Measurements from ENCODE around the gene CLTCL1. TPM values are rescaled to one million over a fixed set of nuclear protein-coding genes. Genes with fewer than 3 reads are reported as not detected.

CLTCL1 gene
- total and polyA plus RNA-seq, 4 donors: 12.3 to 20.9 (median 15.7) TPM

DNA sequence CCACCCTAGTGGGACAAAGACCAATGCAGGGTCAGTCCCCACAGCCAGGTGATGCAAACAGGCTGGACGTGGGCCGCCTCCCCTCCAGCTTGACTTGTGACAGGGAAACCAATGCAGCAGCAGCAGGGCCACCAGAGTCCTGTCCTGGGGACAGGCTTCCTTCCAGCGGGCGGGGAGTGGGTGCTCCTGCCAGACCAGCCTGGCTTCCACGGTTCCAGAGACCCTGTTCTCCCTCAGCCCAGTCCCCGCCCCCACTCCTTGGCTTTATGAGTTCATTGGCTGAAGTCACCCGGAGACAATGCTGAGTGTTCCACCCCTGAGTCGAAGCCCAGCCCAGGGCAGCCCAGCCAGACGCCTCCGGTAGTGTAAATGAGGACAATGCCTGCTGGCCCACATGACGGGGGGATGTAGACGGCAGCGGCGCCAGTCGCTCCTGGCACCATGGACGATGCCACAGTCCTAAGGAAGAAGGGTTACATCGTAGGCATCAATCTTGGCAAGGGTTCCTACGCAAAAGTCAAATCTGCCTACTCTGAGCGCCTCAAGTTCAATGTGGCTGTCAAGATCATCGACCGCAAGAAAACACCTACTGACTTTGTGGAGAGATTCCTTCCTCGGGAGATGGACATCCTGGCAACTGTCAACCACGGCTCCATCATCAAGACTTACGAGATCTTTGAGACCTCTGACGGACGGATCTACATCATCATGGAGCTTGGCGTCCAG is 160.4 kb downstream of the CLTCL1 start, which contains the start of gene TSSK2:
Gene TSSK2 (plus strand): TSS at position 350 of the 726 bp plus-strand sequence. CDS start 92 bp downstream, at position 442.
- WGBS (ENCODE audit: insufficient coverage): 79% methylated on average over 27 of the region's 27 CpGs
- H3K4me1 ChIP-seq (ENCODE audit: control insufficient read depth, insufficient read depth, low read length): no peaks in the 10 kb centered on the region

DNA sequence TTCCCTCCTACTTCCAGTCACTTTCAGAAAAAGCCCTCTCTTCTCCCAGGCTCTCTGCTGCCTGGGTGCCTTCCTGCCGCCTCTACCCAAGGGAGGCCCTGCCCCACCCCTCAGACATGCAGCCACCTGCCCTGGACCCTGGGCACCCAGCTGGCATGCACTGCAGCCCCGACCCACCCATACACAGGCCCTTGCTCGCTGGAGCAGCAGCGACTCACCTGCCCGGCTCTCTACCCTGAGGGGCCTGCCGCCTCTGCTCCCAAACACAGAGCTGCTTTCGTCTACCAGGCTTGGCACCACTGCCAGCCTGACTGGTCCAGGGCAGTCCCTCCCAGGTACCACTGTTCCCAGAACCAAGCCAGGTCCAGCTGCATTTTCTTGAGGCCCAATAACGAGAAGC is 161.6 kb downstream of the CLTCL1 start:
- no peak for DNase-seq (ENCODE audit: low read depth in 4 of 6, low spot score in 6 of 6)
- Histone ChIP-seq H3K27me3 (ENCODE audit: control insufficient read depth, insufficient read depth, low read length) (no peaks in the 10 kb centered on the region), H3K4me3 (ENCODE audit: low read depth, low read length) (no peak overlapping the region), H3K36me3 (ENCODE audit: control insufficient read depth, insufficient read depth, low read length) (peaks cover 45% of the 10 kb centered on the region), H3K27ac (ENCODE audit: low read depth, low read length) (no peak overlapping the region), H3K9me3 (ENCODE audit: control insufficient read depth, insufficient read depth, low read length) (no peaks in the 10 kb centered on the region), H3K4me1 (ENCODE audit: control insufficient read depth, insufficient read depth, low read length) (no peaks in the 10 kb centered on the region)
- WGBS (ENCODE audit: insufficient coverage): 82% methylated on average over 8 of the region's 8 CpGs

More for the DNA sequence above, 160.4 kb downstream of the CLTCL1 start, which contains the start of gene TSSK2:
- H3K27me3 ChIP-seq (ENCODE audit: control insufficient read depth, insufficient read depth, low read length): no peaks in the 10 kb centered on the region
- H3K9me3 ChIP-seq (ENCODE audit: control insufficient read depth, insufficient read depth, low read length): no peaks in the 10 kb centered on the region
- no peak for DNase-seq (ENCODE audit: low read depth in 4 of 6, low spot score in 6 of 6)
- no peak within 1 kb of the TSS for H3K4me3 ChIP-seq (ENCODE audit: low read depth, low read length)
- no peak within 1 kb of the TSS for H3K27ac ChIP-seq (ENCODE audit: low read depth, low read length)
- peaks cover 54% of the 10 kb centered on the region for H3K36me3 ChIP-seq (ENCODE audit: control insufficient read depth, insufficient read depth, low read length)

Small RNAs within 50 kb of the gene (small RNA-seq; reads per million reads assigned to genes)
- not detected for gene AC000081.1 (ENCODE audit: low replicate concordance)
- gene RF00398 (ENCODE audit: low replicate concordance): not detected

Other genes with a start within 250 kb of the CLTCL1 start
- 10 to 100 TPM; 61.5 to 66.6 TPM for gene DGCR2, start 169.3 kb downstream of the CLTCL1 start, total RNA-seq
- 100 to 1,000 TPM; 123 TPM for gene DGCR2, start 169.3 kb downstream of the CLTCL1 start, polyA plus RNA-seq (ENCODE audit: insufficient read length in 2 of 2)
- gene TSSK2, start 160.4 kb downstream of the CLTCL1 start, total RNA-seq: not detected
- gene TSSK2, start 160.4 kb downstream of the CLTCL1 start, polyA plus RNA-seq (ENCODE audit: insufficient read length in 2 of 2): not detected
- 10 to 100 TPM in 1 of 2 donors, 1 to 10 TPM in 1; 5.7 to 17.2 TPM for gene ESS2, start 147.1 kb downstream of the CLTCL1 start, total RNA-seq
- 10 to 100 TPM; 23.5 to 25.5 TPM for gene ESS2, start 147.1 kb downstream of the CLTCL1 start, polyA plus RNA-seq (ENCODE audit: insufficient read length in 2 of 2)
- gene GSC2, start 141.4 kb downstream of the CLTCL1 start, total RNA-seq: not detected
- gene GSC2, start 141.4 kb downstream of the CLTCL1 start, polyA plus RNA-seq (ENCODE audit: insufficient read length in 2 of 2): not detected
- gene SLC25A1, start 113.0 kb downstream of the CLTCL1 start, total RNA-seq: 10 to 100 TPM; 31.4 to 60.5 TPM
- gene SLC25A1, start 113.0 kb downstream of the CLTCL1 start, polyA plus RNA-seq (ENCODE audit: insufficient read length in 2 of 2): 100 to 1,000 TPM; 105 to 107 TPM
- 10 to 100 TPM; 18.6 to 19.7 TPM for gene HIRA, start 140.0 kb upstream of the CLTCL1 start, total RNA-seq
- 10 to 100 TPM; 48.0 to 50.5 TPM for gene HIRA, start 140.0 kb upstream of the CLTCL1 start, polyA plus RNA-seq (ENCODE audit: insufficient read length in 2 of 2)
- 10 to 100 TPM; 20.2 to 53.8 TPM for gene MRPL40, start 140.8 kb upstream of the CLTCL1 start, total RNA-seq
- gene MRPL40, start 140.8 kb upstream of the CLTCL1 start, polyA plus RNA-seq (ENCODE audit: insufficient read length in 2 of 2): 10 to 100 TPM; 33.2 to 40.5 TPM
- 10 to 100 TPM; 47.9 to 48.0 TPM for gene C22orf39, start 156.0 kb upstream of the CLTCL1 start, total RNA-seq
- 10 to 100 TPM; 65.3 to 66.4 TPM for gene C22orf39, start 156.0 kb upstream of the CLTCL1 start, polyA plus RNA-seq (ENCODE audit: insufficient read length in 2 of 2)
- 10 to 100 TPM; 28.9 to 51.5 TPM for gene UFD1, start 187.5 kb upstream of the CLTCL1 start, total RNA-seq
- gene UFD1, start 187.5 kb upstream of the CLTCL1 start, polyA plus RNA-seq (ENCODE audit: insufficient read length in 2 of 2): 10 to 100 TPM; 53.7 to 58.3 TPM
- 1 to 10 TPM; 4.0 to 7.9 TPM for gene CDC45, start 188.2 kb upstream of the CLTCL1 start, total RNA-seq
- 1 to 10 TPM; 7.4 to 8.5 TPM for gene CDC45, start 188.2 kb upstream of the CLTCL1 start, polyA plus RNA-seq (ENCODE audit: insufficient read length in 2 of 2)
- 100 to 1,000 TPM in 1 of 2 donors, 10 to 100 TPM in 1; 61.0 to 203 TPM for gene CLDN5, start 232.7 kb upstream of the CLTCL1 start, total RNA-seq
- gene CLDN5, start 232.7 kb upstream of the CLTCL1 start, polyA plus RNA-seq (ENCODE audit: insufficient read length in 2 of 2): 100 to 1,000 TPM in 1 of 2 donors, 10 to 100 TPM in 1; 98.9 to 103 TPM

All from spinal cord (tissue), 10 donors.